ENCODE results near the gene PXT1.

The PXT1 gene

GRCh38 chr6:36384095-36384494, 58.6 kb downstream of the PXT1 start:
- Histone ChIP-seq H3K4me2 (ENCODE audit: low read length) (no peak overlapping the region), H3K9me3 (ENCODE audit: insufficient read depth, low read length) (no peaks in the 10 kb centered on the region), H3K27me3 (ENCODE audit: low read depth, low read length) (peaks cover 20% of the 10 kb centered on the region), H3K4me1 (ENCODE audit: low read length) (peaks cover 7% of the 10 kb centered on the region; the same call in 1 of the 2 replicates), H3K9ac (ENCODE audit: low read length) (no peak overlapping the region), H2AFZ (ENCODE audit: low read depth, low read length) (no peak overlapping the region), H4K20me1 (ENCODE audit: insufficient read depth, low read length) (no peaks in the 10 kb centered on the region), H3K36me3 (replicated peaks; ENCODE audit: low read depth, low read length) (no peaks in the 10 kb centered on the region), H3K27ac (ENCODE audit: low read length) (no peak overlapping the region), H3K79me2 (ENCODE audit: low read length) (no peaks in the 10 kb centered on the region), H3K4me3 (ENCODE audit: low read length) (no peak overlapping the region)
- TF ChIP-seq EZH2phosphoT487 (IDR thresholded peaks at IDR 0.05; ENCODE audit: low read depth): no peak
- TF ChIP-seq CTCF (IDR thresholded peaks at IDR 0.05; ENCODE audit: low read depth, low read length): no peak

- no peak overlapping the region for H2AFZ ChIP-seq (ENCODE audit: low read depth, low read length)
- no peak for TF ChIP-seq CTCF (IDR thresholded peaks at IDR 0.05; ENCODE audit: low read depth, low read length)
- no peak for TF ChIP-seq EZH2phosphoT487 (IDR thresholded peaks at IDR 0.05; ENCODE audit: low read depth)
- no peak overlapping the region for H3K4me2 ChIP-seq (ENCODE audit: low read length)
- peaks cover 17% of the 10 kb centered on the region for H3K27me3 ChIP-seq (ENCODE audit: low read depth, low read length)
- H3K27ac ChIP-seq (ENCODE audit: low read length): no peak overlapping the region
- H3K4me1 ChIP-seq (ENCODE audit: low read length): peaks cover 9% of the 10 kb centered on the region
- H3K36me3 ChIP-seq (replicated peaks; ENCODE audit: low read depth, low read length): no peaks in the 10 kb centered on the region
- H3K9me3 ChIP-seq (ENCODE audit: insufficient read depth, low read length): no peaks in the 10 kb centered on the region
- no peaks in the 10 kb centered on the region for H3K79me2 ChIP-seq (ENCODE audit: low read length)
- no peak overlapping the region for H3K4me3 ChIP-seq (ENCODE audit: low read length)
- no peak overlapping the region for H3K9ac ChIP-seq (ENCODE audit: low read length)
- H4K20me1 ChIP-seq (ENCODE audit: insufficient read depth, low read length): no peaks in the 10 kb centered on the region
Measured at GRCh38 chr6:36383606-36384005, 59.0 kb downstream of the PXT1 start.

GRCh38 chr6:36382976-36383375, 59.7 kb downstream of the PXT1 start:
- Histone ChIP-seq H3K4me2 (ENCODE audit: low read length) (no peak overlapping the region), H2AFZ (ENCODE audit: low read depth, low read length) (no peak overlapping the region), H3K4me1 (ENCODE audit: low read length) (peaks cover 15% of the 10 kb centered on the region)

More at GRCh38 chr6:36382976-36383375, 59.7 kb downstream of the PXT1 start:
- TF ChIP-seq CTCF (IDR thresholded peaks at IDR 0.05; ENCODE audit: low read depth, low read length): no peak
- TF ChIP-seq EZH2phosphoT487 (IDR thresholded peaks at IDR 0.05; ENCODE audit: low read depth): no peak
- Histone ChIP-seq H4K20me1 (ENCODE audit: insufficient read depth, low read length) (no peaks in the 10 kb centered on the region), H3K27ac (ENCODE audit: low read length) (no peak overlapping the region), H3K79me2 (ENCODE audit: low read length) (no peaks in the 10 kb centered on the region), H3K9ac (ENCODE audit: low read length) (no peak overlapping the region), H3K36me3 (replicated peaks; ENCODE audit: low read depth, low read length) (no peaks in the 10 kb centered on the region), H3K9me3 (ENCODE audit: insufficient read depth, low read length) (no peaks in the 10 kb centered on the region), H3K27me3 (ENCODE audit: low read depth, low read length) (peaks cover 11% of the 10 kb centered on the region), H3K4me3 (ENCODE audit: low read length) (no peak overlapping the region)
